Heart right ventricle (tissue), 16 donors: ENCODE data around the gene HPCA. TPM values are rescaled to one million over a fixed set of nuclear protein-coding genes. Genes with fewer than 3 reads are reported as not detected.

ENCODE experiments used
- ATAC-seq, 8 donors: fragments of 200-7000 bp; cut with Tn5 transposase; one replicate each; pipeline ENCODE4 v1.9.1; 2020; ENCODE audit warnings: mild to moderate bottlenecking in 8 of 8, moderate library complexity in 8 of 8, moderate number of reproducible peaks in 1 of 8
- DNase-seq, 2 donors: peaks; one replicate each; pipeline ENCODE4 v3.0.0-alpha.2; 2020
- H3K27ac ChIP-seq, 10 donors: fragments of 200-600 bp; sonication (generic) in 2 of 10; one replicate each; pipeline versions ENCODE4 v1.5.0 to v1.8.0; 2020 to 2022; ENCODE audit warnings: mild to moderate bottlenecking in 3 of 10
- H3K27me3 ChIP-seq, 7 donors: fragments of 200-600 bp; one replicate each; pipeline ENCODE4 v1.8.0; 2021 to 2022; ENCODE audit warnings: mild to moderate bottlenecking in 2 of 7
- H3K36me3 ChIP-seq, 9 donors: fragments of 200-600 bp; sonication (generic) in 1 of 9; one replicate each; pipeline versions ENCODE4 v1.5.0 to v1.8.0; 2020 to 2022; ENCODE audit warnings: mild to moderate bottlenecking in 2 of 9
- H3K4me1 ChIP-seq, 9 donors: fragments of 200-600 bp; sonication (generic) in 1 of 9; one replicate each; pipeline versions ENCODE4 v1.5.0 to v1.8.0; 2020 to 2022; ENCODE audit warnings: mild to moderate bottlenecking in 4 of 9
- H3K4me3 ChIP-seq, 10 donors: fragments of 200-600 bp; sonication (generic) in 2 of 10; one replicate each; pipeline versions ENCODE4 v1.5.0 to v1.8.0; 2020 to 2022; ENCODE audit warnings: mild to moderate bottlenecking in 7 of 10, moderate library complexity in 2 of 10
- H3K9me3 ChIP-seq, 11 donors: fragments of 200-600 bp in 10 of 11; sonication (generic) in 2 of 11; one replicate each; pipeline versions ENCODE4 v1.5.0 to v1.8.0; 2013 to 2022; ENCODE audit warnings: mild to moderate bottlenecking in 2 of 11, control low read depth in 1 of 11, moderate library complexity in 1 of 11
- intact Hi-C, 10 donors: fragments of 100-400 bp; cut with DNase I; formaldehyde crosslinking; loops; one replicate each; pipeline versions ENCODE4 v1.11.1 to v1.14.2; 2022
- polyA plus RNA-seq, 2 donors: library from polyadenylated mRNA; stranded (reverse); fragments of 200-250 nt; gene quantifications; one replicate each; pipeline ENCODE4 v1.2.3, GENCODE V29; 2013
- total RNA-seq, 10 donors: library from RNA; stranded (reverse); fragmentation: NEBNext Ultra II Directional in 3 of 10; extraction: Animal tissue kit (Norgen Biotek cat#: 25700) in 3 of 10; gene quantifications; one replicate each; pipeline versions ENCODE4 v1.2.1 to v1.2.4, GENCODE V29; 2021 to 2023
- TF ChIP-seq, protein P1 (sequence below), 9 donors: fragments of 200-600 bp; sonication (generic) in 2 of 9; IDR thresholded peaks; one replicate each; pipeline versions ENCODE4 v1.5.0 to v1.8.0; 2021 to 2022; ENCODE audit warnings: antibody characterized with exemption in 9 of 9, mild to moderate bottlenecking in 5 of 9, moderate library complexity in 1 of 9
- donor health status: Arrhythmogenic right ventricular cardiomyopathy.
- donor health status: ischemic (EF 13 %, LVEDD 7.1; RV severe dilation, severe dysfunction).
- donor health status: healthy with polysubstance abuse.
- donor health status: DM: no; HTN: yes; CAD: no.
- donor health status: DM: no; HTN: no; CAD: no.
- donor health status: ischemic (EF 25% LVEDD 6.9; RV normal size, moderate dysfunction).
- donor health status: ischemic (EF 25% LVEDD 5.7; RV mildly dilated, moderate dysfunction).
- donor health status: healthy.
- donor health status: DM: yes; HTN: yes; CAD: no.
- donor health status: Ischemic cardiomyopathy.
- donor health status: ischemic (EF 35%, LVEDD 5.7; RV mildly dilated, moderate dysfunction).
- donor health status: nonischemic (EF 11% LVEDD 7.7; RV severe dilation, severe dysfunction).
- donor health status: DM: yes; HTN: yes; CAD: no.
- donor health status: PGD.
- donor health status: ischemic (EF 29% LVEDD 5.4; RV normal size, mild dysfunction).
- donor health status: nonischemic (EF 23%, LVEDD 6.1; RV moderate dilation, normal function).

Gene HPCA
- total and polyA plus RNA-seq, 12 donors = not detected

DNA sequence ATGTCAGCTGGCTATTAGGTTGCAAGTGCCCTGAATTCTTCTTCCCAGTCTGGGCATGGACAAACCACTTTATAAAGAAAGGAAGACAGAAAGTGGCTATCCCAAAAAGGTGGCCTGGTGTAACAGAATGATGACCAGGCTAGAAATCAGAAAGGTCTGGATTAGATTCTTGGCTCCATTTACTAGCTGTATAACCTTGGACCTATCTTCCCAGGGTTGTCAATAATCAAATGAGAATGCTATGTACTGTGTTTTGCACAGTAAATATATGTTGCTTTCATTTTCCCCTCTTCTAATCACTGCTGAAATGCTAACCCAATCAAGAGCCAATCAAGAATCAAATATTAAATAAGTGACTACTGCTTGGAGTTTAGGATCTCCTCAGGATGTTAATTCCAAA is 57.9 kb downstream of the HPCA start:
- no peak overlapping the region for H3K4me3 ChIP-seq
- ATAC-seq = no peak
- H3K36me3 ChIP-seq = peaks cover 0 to 98% (median 36%) of the 10 kb centered on the region in 9 donors
- H3K27ac ChIP-seq = no peak overlapping the region
- no peak for DNase-seq
- no peaks in the 10 kb centered on the region for H3K27me3 ChIP-seq
- TF ChIP-seq, protein P1, sequence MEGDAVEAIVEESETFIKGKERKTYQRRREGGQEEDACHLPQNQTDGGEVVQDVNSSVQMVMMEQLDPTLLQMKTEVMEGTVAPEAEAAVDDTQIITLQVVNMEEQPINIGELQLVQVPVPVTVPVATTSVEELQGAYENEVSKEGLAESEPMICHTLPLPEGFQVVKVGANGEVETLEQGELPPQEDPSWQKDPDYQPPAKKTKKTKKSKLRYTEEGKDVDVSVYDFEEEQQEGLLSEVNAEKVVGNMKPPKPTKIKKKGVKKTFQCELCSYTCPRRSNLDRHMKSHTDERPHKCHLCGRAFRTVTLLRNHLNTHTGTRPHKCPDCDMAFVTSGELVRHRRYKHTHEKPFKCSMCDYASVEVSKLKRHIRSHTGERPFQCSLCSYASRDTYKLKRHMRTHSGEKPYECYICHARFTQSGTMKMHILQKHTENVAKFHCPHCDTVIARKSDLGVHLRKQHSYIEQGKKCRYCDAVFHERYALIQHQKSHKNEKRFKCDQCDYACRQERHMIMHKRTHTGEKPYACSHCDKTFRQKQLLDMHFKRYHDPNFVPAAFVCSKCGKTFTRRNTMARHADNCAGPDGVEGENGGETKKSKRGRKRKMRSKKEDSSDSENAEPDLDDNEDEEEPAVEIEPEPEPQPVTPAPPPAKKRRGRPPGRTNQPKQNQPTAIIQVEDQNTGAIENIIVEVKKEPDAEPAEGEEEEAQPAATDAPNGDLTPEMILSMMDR (IDR thresholded peaks at IDR 0.05) = no peak
- intact Hi-C loops = no loop called here
- H3K4me1 ChIP-seq = peaks cover 8 to 48% (median 27%) of the 10 kb centered on the region in 9 donors
- no peaks in the 10 kb centered on the region for H3K9me3 ChIP-seq

Other genes with a start within 250 kb of the HPCA start
- 10 to 100 TPM; 27.5 to 45.1 (median 32.6) TPM for gene ZBTB8OS, start 235.9 kb upstream of the HPCA start, total RNA-seq
- gene ZBTB8OS, start 235.9 kb upstream of the HPCA start, polyA plus RNA-seq = 10 to 100 TPM; 54.7 to 65.0 TPM
- 100 to 1,000 TPM in 8 of 10 donors, 10 to 100 TPM in 2; 86.6 to 119 (median 110) TPM for gene RBBP4, start 235.3 kb upstream of the HPCA start, total RNA-seq
- gene RBBP4, start 235.3 kb upstream of the HPCA start, polyA plus RNA-seq = 10 to 100 TPM; 17.9 to 50.7 TPM
- 10 to 100 TPM in 9 of 10 donors, 1 to 10 TPM in 1; 9.9 to 27.8 (median 17.7) TPM for gene SYNC, start 183.7 kb upstream of the HPCA start, total RNA-seq
- gene SYNC, start 183.7 kb upstream of the HPCA start, polyA plus RNA-seq = 10 to 100 TPM in 1 of 2 donors, 1 to 10 TPM in 1; 2.7 to 10.5 TPM
- gene YARS1, start 69.1 kb upstream of the HPCA start, total RNA-seq = 10 to 100 TPM; 26.2 to 48.5 (median 31.0) TPM
- gene YARS1, start 69.1 kb upstream of the HPCA start, polyA plus RNA-seq = 10 to 100 TPM; 20.5 to 48.5 TPM
- 10 to 100 TPM in 8 of 10 donors, 1 to 10 TPM in 2; 9.2 to 18.0 (median 11.5) TPM for gene S100PBP, start 68.8 kb upstream of the HPCA start, total RNA-seq
- 10 to 100 TPM in 1 of 2 donors, 1 to 10 TPM in 1; 3.7 to 19.2 TPM for gene S100PBP, start 68.8 kb upstream of the HPCA start, polyA plus RNA-seq
- 100 to 1,000 TPM in 2 of 10 donors, 10 to 100 TPM in 8; 44.7 to 130 (median 73.5) TPM for gene FNDC5, start 15.6 kb upstream of the HPCA start, total RNA-seq
- 10 to 100 TPM; 12.4 to 75.1 TPM for gene FNDC5, start 15.6 kb upstream of the HPCA start, polyA plus RNA-seq
- 10 to 100 TPM in 7 of 10 donors, 1 to 10 TPM in 3; 4.5 to 22.5 (median 10.8) TPM for gene TMEM54, start 14.9 kb downstream of the HPCA start, total RNA-seq
- 10 to 100 TPM in 1 of 2 donors, 1 to 10 TPM in 1; 8.4 to 18.2 TPM for gene TMEM54, start 14.9 kb downstream of the HPCA start, polyA plus RNA-seq
- gene RNF19B, start 78.3 kb downstream of the HPCA start, total RNA-seq = 10 to 100 TPM; 10.2 to 36.9 (median 13.8) TPM
- 1 to 10 TPM; 1.1 to 7.0 TPM for gene RNF19B, start 78.3 kb downstream of the HPCA start, polyA plus RNA-seq
- 100 to 1,000 TPM in 9 of 10 donors, 10 to 100 TPM in 1; 93.3 to 154 (median 111) TPM for gene AK2, start 150.4 kb downstream of the HPCA start, total RNA-seq
- gene AK2, start 150.4 kb downstream of the HPCA start, polyA plus RNA-seq = 100 to 1,000 TPM; 175 to 305 TPM
- gene AZIN2, start 194.7 kb downstream of the HPCA start, total RNA-seq = 1 to 10 TPM; 1.5 to 6.9 (median 3.1) TPM
- 1 to 10 TPM; 1.1 to 1.2 TPM for gene AZIN2, start 194.7 kb downstream of the HPCA start, polyA plus RNA-seq